HepG2 (cell line): Measurements from ENCODE around the gene ZFAND2B. TPM values are rescaled to one million over a fixed set of nuclear protein-coding genes. Genes with fewer than 3 reads are reported as not detected.

Source experiments
- AHR ChIP-seq: IDR thresholded peaks from 2 replicates; pipeline ENCODE4 v1.6.1; 2018; ENCODE audit warnings: missing genetic modification reagents, missing compliant biosample characterization
- CREM ChIP-seq, 2 experiments: sonication (generic) in 1 of 2; formaldehyde crosslinking in 1 of 2; IDR thresholded peaks; 2 replicates each; pipeline versions ENCODE4 v1.4.0 to v1.6.1; 2016 to 2020; ENCODE audit warnings: antibody characterized with exemption in 1 of 2, mild to moderate bottlenecking in 1 of 2, missing genetic modification reagents in 1 of 2
- DNMT1 ChIP-seq: sonication (generic); formaldehyde crosslinking; IDR thresholded peaks from 2 replicates; pipeline ENCODE4 v1.5.1; 2020; ENCODE audit warnings: mild to moderate bottlenecking, missing genetic modification reagents
- DNMT3B ChIP-seq: conservative IDR thresholded peaks from 2 replicates; pipeline ENCODE4 v1.6.1; 2016; ENCODE audit warnings: missing biosample characterization, control low read depth
- EEA1 ChIP-seq: sonication (generic); formaldehyde crosslinking; IDR thresholded peaks from 2 replicates; pipeline ENCODE4 v1.5.1; 2020; ENCODE audit warnings: mild to moderate bottlenecking, missing genetic modification reagents, borderline replicate concordance
- ELF1 ChIP-seq: sonication (generic); formaldehyde crosslinking; IDR thresholded peaks from 2 replicates; pipeline ENCODE4 v1.4.0; 2020; ENCODE audit warnings: missing genetic modification reagents
- ELF4 ChIP-seq: sonication (generic); formaldehyde crosslinking; IDR thresholded peaks from 2 replicates; pipeline ENCODE4 v1.5.0; 2020; ENCODE audit warnings: missing genetic modification reagents, mild to moderate bottlenecking, moderate library complexity, borderline replicate concordance
- FOXK1 ChIP-seq: sonication (generic); formaldehyde crosslinking; IDR thresholded peaks from 2 replicates; pipeline ENCODE4 v1.4.0; 2020; ENCODE audit warnings: low read depth, missing genetic modification reagents, borderline replicate concordance
- MYNN ChIP-seq: sonication (generic); formaldehyde crosslinking; IDR thresholded peaks from 2 replicates; pipeline ENCODE4 v1.4.0; 2020; ENCODE audit warnings: mild to moderate bottlenecking, low read depth, missing genetic modification reagents
- NCOA2 ChIP-seq: sonication (generic); formaldehyde crosslinking; IDR thresholded peaks from 2 replicates; pipeline ENCODE4 v1.8.0; 2022; ENCODE audit warnings: inconsistent platforms
- PATZ1 ChIP-seq: sonication (generic); formaldehyde crosslinking; IDR thresholded peaks from 2 replicates; pipeline ENCODE4 v1.4.0; 2020; ENCODE audit warnings: missing genetic modification reagents
- PCBP1 ChIP-seq: fragments of 200-400 bp; formaldehyde crosslinking; IDR thresholded peaks from 2 replicates; pipeline ENCODE4 v1.6.1; 2017; ENCODE audit warnings: mild to moderate bottlenecking, low read depth, low read length, borderline replicate concordance
- PCBP2 ChIP-seq: fragments of 200-400 bp; formaldehyde crosslinking; optimal IDR thresholded peaks from 2 replicates; pipeline ENCODE3; 2018; ENCODE audit warnings: low read length, low read depth; ENCODE audit not compliant: poor library complexity, severe bottlenecking
- PTBP1 ChIP-seq: fragments of 200-400 bp; formaldehyde crosslinking; IDR thresholded peaks from 2 replicates; pipeline ENCODE4 v1.6.1; 2018; ENCODE audit warnings: low read length, low read depth; ENCODE audit not compliant: poor library complexity, severe bottlenecking
- RBFOX2 ChIP-seq: fragments of 200-400 bp; formaldehyde crosslinking; IDR thresholded peaks from 2 replicates; pipeline ENCODE4 v1.6.1; 2017; ENCODE audit warnings: low read depth, mild to moderate bottlenecking, low read length
- SIN3B ChIP-seq: fragments of 150-350 bp; IDR thresholded peaks from 2 replicates; pipeline ENCODE4 v1.6.1; 2014; ENCODE audit warnings: low read length
- TFDP1 ChIP-seq: IDR thresholded peaks from 2 replicates; pipeline ENCODE4 v1.6.1; 2016; ENCODE audit warnings: missing compliant biosample characterization, missing genetic modification reagents, borderline replicate concordance
- ZBED4 ChIP-seq: sonication (generic); formaldehyde crosslinking; IDR thresholded peaks from 2 replicates; pipeline ENCODE4 v1.4.0; 2020; ENCODE audit warnings: missing genetic modification reagents, borderline replicate concordance
- ZNF263 ChIP-seq: sonication (generic); formaldehyde crosslinking; IDR thresholded peaks from 2 replicates; pipeline ENCODE4 v1.4.0; 2020; ENCODE audit warnings: missing genetic modification reagents
- ZNF343 ChIP-seq: sonication (generic); formaldehyde crosslinking; IDR thresholded peaks from 2 replicates; pipeline ENCODE4 v1.4.0; 2020; ENCODE audit warnings: mild to moderate bottlenecking, missing genetic modification reagents
- ZNF446 ChIP-seq: sonication (generic); formaldehyde crosslinking; IDR thresholded peaks from 2 replicates; pipeline ENCODE4 v1.5.0; 2020; ENCODE audit warnings: mild to moderate bottlenecking, missing genetic modification reagents
- ZNF501 ChIP-seq: sonication (generic); formaldehyde crosslinking; IDR thresholded peaks from 2 replicates; pipeline ENCODE4 v1.5.1; 2020; ENCODE audit warnings: mild to moderate bottlenecking, moderate library complexity, missing genetic modification reagents
- ZNF652 ChIP-seq: IDR thresholded peaks from 2 replicates; pipeline ENCODE4 v1.6.1; 2016; ENCODE audit warnings: low read depth, borderline replicate concordance
- ZNF773 ChIP-seq: sonication (generic); formaldehyde crosslinking; IDR thresholded peaks from 2 replicates; pipeline ENCODE4 v1.4.0; 2020; ENCODE audit warnings: missing genetic modification reagents, borderline replicate concordance
- ZNF777 ChIP-seq: sonication (generic); formaldehyde crosslinking; IDR thresholded peaks from 2 replicates; pipeline ENCODE4 v1.4.0; 2020; ENCODE audit warnings: missing genetic modification reagents
- ZSCAN30 ChIP-seq: sonication (generic); formaldehyde crosslinking; IDR thresholded peaks from 2 replicates; pipeline ENCODE4 v1.5.0; 2020; ENCODE audit warnings: mild to moderate bottlenecking, missing genetic modification reagents
- polyA plus RNA-seq, 8 experiments: library from polyadenylated mRNA; depleted of rRNA in 3 of 8; stranded (reverse) in 7 of 8; unstranded in 1 of 8; fragments of >200 nt; fragmentation: Illumina TruSeq in 4 of 8; extraction: Trizol in 4 of 8; gene quantifications; 2 replicates each; pipeline versions ENCODE4 v1.2.1 to v1.2.3, GENCODE V29; 2011 to 2016; ENCODE audit warnings: low read depth in 4 of 8, missing spikeins in 1 of 8, mixed read lengths in 1 of 8; ENCODE audit not compliant: insufficient read depth in 1 of 8
- total RNA-seq, 5 experiments: library from RNA; depleted of rRNA; stranded (reverse); fragments of >200 nt; fragmentation: Illumina TruSeq; extraction: Trizol; gene quantifications; 2 replicates each; pipeline ENCODE4 v1.2.3, GENCODE V29; 2016; ENCODE audit warnings: low read depth in 1 of 5

ZFAND2B gene
- total and polyA plus RNA-seq, 2 of the 13 experiments (the other 11 are each of a cell fraction or from before 2014, with no cell fraction given) = 53.3 to 115 TPM

GRCh38 chr2:219230059-219230540 is 23.5 kb downstream of the ZFAND2B start (continued):
- TF ChIP-seq PATZ1 (CRISPR knock-in tag) = 0 out of 2 replicates have a peak, but pooled peaks have one; percentile 10
- TF ChIP-seq ELF4 (CRISPR knock-in tag) = no peak; the same call in 1 of the 2 replicates
- TF ChIP-seq PCBP1 = no peak
- no peak for TF ChIP-seq ZSCAN30
- TF ChIP-seq FOXK1 = no peak
- peak; percentile 17; the same call in 1 of the 2 replicates for TF ChIP-seq ZNF263 (CRISPR knock-in tag)
- TF ChIP-seq RBFOX2 = no peak
- TF ChIP-seq PCBP2 = no peak
- no peak for TF ChIP-seq ZNF343 (CRISPR knock-in tag)
- no peak for TF ChIP-seq NCOA2 (CRISPR knock-in tag)
- no peak for TF ChIP-seq ZNF446 (CRISPR knock-in tag)
- TF ChIP-seq MYNN (CRISPR knock-in tag) = no peak
- peak; percentile 39; the same call in 1 of the 2 replicates for TF ChIP-seq ZNF777
- no peak for TF ChIP-seq ZNF501 (CRISPR knock-in tag)
- no peak for TF ChIP-seq SIN3B
- no peak for TF ChIP-seq ZBED4 (CRISPR knock-in tag)
- TF ChIP-seq ELF1 (CRISPR knock-in tag) = peak; percentile 75
- TF ChIP-seq TFDP1 (CRISPR knock-in tag) = no peak
- no peak for TF ChIP-seq CREM (IDR thresholded peaks at IDR 0.05)
- no peak for TF ChIP-seq CREM (CRISPR knock-in tag; IDR thresholded peaks at IDR 0.05)
- TF ChIP-seq ZNF773 (CRISPR knock-in tag) = 0 out of 2 replicates have a peak, but pooled peaks have one; percentile 6
- TF ChIP-seq ZNF652 (CRISPR knock-in tag) = no peak
- no peak for TF ChIP-seq PTBP1
- TF ChIP-seq EEA1 (CRISPR knock-in tag) = no peak
- TF ChIP-seq DNMT3B = no peak
- no peak for TF ChIP-seq AHR (CRISPR knock-in tag)
- no peak for TF ChIP-seq DNMT1 (CRISPR knock-in tag)
